H1 (cell line): ENCODE measurements around the gene TFF3. TPM values are rescaled to one million over a fixed set of nuclear protein-coding genes. Genes with fewer than 3 reads are reported as not detected.

ENCODE experiments used
- CTCF ChIA-PET: fragments of 300-600 bp; sonication (Branson Sonifier 250); formaldehyde crosslinking; loops from one replicate; lab custom pipeline; 2021; ENCODE audit not compliant: partially characterized antibody; lab: Charles Lee
- POLR2A ChIA-PET: fragments of 300-600 bp; sonication (Branson Sonifier 250); formaldehyde crosslinking; loops from one replicate; lab custom pipeline; 2021; ENCODE audit warnings: inconsistent platforms; ENCODE audit not compliant: partially characterized antibody; lab: Charles Lee
- DNase-seq, 2 experiments: peaks; one replicate each; pipeline versions ENCODE4 v3.0.0 to v3.0.0-alpha.2; 2010 to 2022; ENCODE audit warnings: low spot score in 2 of 2, low read depth in 1 of 2, mixed read lengths in 1 of 2
- FAIRE-seq: peaks from 2 replicates; lab custom pipeline; 2011; peaks lifted over from hg19 to GRCh38; lab: Jason Lieb, UNC
- H2AFZ ChIP-seq: 2 replicates; pipeline ENCODE4 v1.8.1; 2012; ENCODE audit warnings: low read length, inconsistent platforms
- H2AK5ac ChIP-seq: 2 replicates; pipeline ENCODE4 v1.6.1; 2013; ENCODE audit warnings: low read depth, low read length
- H2BK120ac ChIP-seq: replicated peaks from 2 replicates; pipeline ENCODE3; 2013; ENCODE audit warnings: low read depth, low read length, inconsistent platforms
- H2BK12ac ChIP-seq: 2 replicates; pipeline ENCODE4 v1.6.1; 2013; ENCODE audit warnings: low read depth, low read length
- H2BK15ac ChIP-seq: 2 replicates; pipeline ENCODE4 v1.6.1; 2013; ENCODE audit warnings: low read length
- H2BK20ac ChIP-seq: 2 replicates; pipeline ENCODE4 v1.6.1; 2013; ENCODE audit warnings: low read length
- H2BK5ac ChIP-seq: 2 replicates; pipeline ENCODE4 v1.6.1; 2013; ENCODE audit warnings: low read depth, low read length
- H3K14ac ChIP-seq: 2 replicates; pipeline ENCODE4 v1.6.1; 2013; ENCODE audit warnings: inconsistent platforms; ENCODE audit not compliant: insufficient read length
- H3K18ac ChIP-seq: 2 replicates; pipeline ENCODE4 v1.6.1; 2013; ENCODE audit warnings: low read length; ENCODE audit errors: extremely low read depth
- H3K23ac ChIP-seq: 2 replicates; pipeline ENCODE4 v1.6.1; 2013; ENCODE audit warnings: inconsistent platforms; ENCODE audit not compliant: insufficient read length
- H3K23me2 ChIP-seq: 2 replicates; pipeline ENCODE4 v1.6.1; 2013; ENCODE audit warnings: low read depth, low read length
- H3K27ac ChIP-seq: 2 replicates; pipeline ENCODE4 v1.6.1; 2011; ENCODE audit warnings: low read depth, low read length, inconsistent platforms
- H3K27me3 ChIP-seq, 4 experiments: replicated peaks in 1 of 4; 1 replicate in 1 of 4; 2 replicates in 3 of 4; pipeline versions ENCODE4 v1.6.1 to v1.8.1; 2011 to 2013; ENCODE audit warnings: low read length in 3 of 4, mild to moderate bottlenecking in 3 of 4, inconsistent platforms in 2 of 4, mixed read lengths in 2 of 4, moderate library complexity in 1 of 4; ENCODE audit not compliant: control insufficient read depth in 3 of 4, insufficient read depth in 3 of 4; ENCODE audit errors: extremely low read depth in 1 of 4
- H3K36me3 ChIP-seq, 4 experiments: 2 replicates each; pipeline versions ENCODE4 v1.6.1 to v1.8.1; 2011 to 2013; ENCODE audit warnings: mild to moderate bottlenecking in 4 of 4, low read length in 3 of 4, moderate library complexity in 2 of 4, control low read depth in 1 of 4, inconsistent platforms in 1 of 4; ENCODE audit not compliant: insufficient read depth in 4 of 4, control insufficient read depth in 2 of 4
- H3K4ac ChIP-seq: replicated peaks from 2 replicates; pipeline ENCODE3; 2013; ENCODE audit warnings: low read length, low read depth, mixed read lengths, inconsistent platforms; ENCODE audit not compliant: insufficient read length
- H3K4me1 ChIP-seq, 4 experiments: replicated peaks in 1 of 4; 1 replicate in 1 of 4; 2 replicates in 3 of 4; pipeline versions ENCODE4 v1.6.1 to v1.8.1; 2011 to 2013; ENCODE audit warnings: low read length in 3 of 4, inconsistent platforms in 2 of 4, mixed read lengths in 1 of 4; ENCODE audit not compliant: insufficient read depth in 4 of 4, control insufficient read depth in 3 of 4
- H3K4me2 ChIP-seq, 2 experiments: 2 replicates each; pipeline versions ENCODE4 v1.6.1 to v1.8.1; 2011 to 2013; ENCODE audit warnings: low read depth in 2 of 2, low read length in 2 of 2, control low read depth in 1 of 2, inconsistent platforms in 1 of 2, mild to moderate bottlenecking in 1 of 2; ENCODE audit not compliant: insufficient read depth in 1 of 2
- H3K4me3 ChIP-seq, 4 experiments: fragments of 200-600, 300-600 bp in 1 of 4; sonication (generic), shearing (Covaris generic), sonication (Bioruptor Twin) in 1 of 4; 2 replicates each; pipeline versions ENCODE4 v1.5.1 to v1.8.1; 2011 to 2016; ENCODE audit warnings: low read length in 4 of 4, low read depth in 3 of 4, control low read depth in 2 of 4, inconsistent platforms in 2 of 4, mild to moderate bottlenecking in 2 of 4, mixed read lengths in 1 of 4, moderate library complexity in 1 of 4; ENCODE audit not compliant: insufficient read depth in 2 of 4; ENCODE audit errors: extremely low read depth in 1 of 4
- H3K56ac ChIP-seq: replicated peaks from 2 replicates; pipeline ENCODE3; 2013; ENCODE audit warnings: low read depth, mild to moderate bottlenecking, mixed read lengths, low read length, inconsistent platforms; ENCODE audit not compliant: insufficient read length
- H3K79me1 ChIP-seq: 2 replicates; pipeline ENCODE4 v1.6.1; 2013; ENCODE audit warnings: low read depth, low read length, control low read depth
- H3K79me2 ChIP-seq, 2 experiments: 2 replicates each; pipeline versions ENCODE4 v1.6.1 to v1.8.1; 2012 to 2013; ENCODE audit warnings: low read length in 2 of 2, mild to moderate bottlenecking in 2 of 2, inconsistent platforms in 1 of 2; ENCODE audit not compliant: insufficient read depth in 2 of 2, control insufficient read depth in 1 of 2
- H3K9ac ChIP-seq, 4 experiments: replicated peaks in 1 of 4; 1 replicate in 1 of 4; 2 replicates in 3 of 4; pipeline versions ENCODE4 v1.6.1 to v1.8.1; 2011 to 2013; ENCODE audit warnings: low read depth in 3 of 4, low read length in 3 of 4, control low read depth in 2 of 4, mild to moderate bottlenecking in 2 of 4, moderate library complexity in 2 of 4, inconsistent platforms in 1 of 4; ENCODE audit errors: extremely low read depth in 1 of 4
- H3K9me3 ChIP-seq, 2 experiments: 2 replicates each; pipeline versions ENCODE4 v1.6.1 to v1.8.1; 2012 to 2013; ENCODE audit warnings: mild to moderate bottlenecking in 2 of 2, moderate library complexity in 2 of 2, control low read depth in 1 of 2, inconsistent platforms in 1 of 2, low read depth in 1 of 2, low read length in 1 of 2, mixed read lengths in 1 of 2; ENCODE audit not compliant: insufficient read depth in 2 of 2
- H4K20me1 ChIP-seq, 2 experiments: replicated peaks in 1 of 2; 2 replicates each; pipeline versions ENCODE3 to v1.8.1; 2011 to 2013; ENCODE audit warnings: inconsistent platforms in 2 of 2, low read length in 2 of 2, mild to moderate bottlenecking in 1 of 2; ENCODE audit not compliant: insufficient read depth in 2 of 2, control insufficient read depth in 1 of 2
- H4K5ac ChIP-seq: 2 replicates; pipeline ENCODE4 v1.6.1; 2013; ENCODE audit warnings: low read length, low read depth, mixed read lengths, inconsistent platforms; ENCODE audit not compliant: insufficient read length
- H4K8ac ChIP-seq: 2 replicates; pipeline ENCODE4 v1.8.0; 2013; ENCODE audit warnings: mild to moderate bottlenecking, moderate library complexity, low read length, inconsistent platforms; ENCODE audit not compliant: insufficient read depth; ENCODE audit errors: extremely low read depth
- H4K91ac ChIP-seq: replicated peaks from 2 replicates; pipeline ENCODE3; 2013; ENCODE audit warnings: low read length, mixed read lengths, inconsistent platforms; ENCODE audit not compliant: insufficient read length
- BCL11A ChIP-seq, 2 experiments: IDR thresholded peaks; one replicate each; pipeline ENCODE4 v1.6.1; 2011; ENCODE audit warnings: low read depth in 2 of 2, low read length in 2 of 2, mild to moderate bottlenecking in 2 of 2
- CBX5 ChIP-seq: fragments of 300-800, 300-1000 bp; sonication (generic); IDR thresholded peaks from 2 replicates; pipeline ENCODE4 v1.7.1; 2016; ENCODE audit warnings: antibody characterized with exemption, low read length, low read depth
- CEBPB ChIP-seq: IDR thresholded peaks from 2 replicates; pipeline ENCODE4 v1.6.1; 2012; ENCODE audit warnings: low read depth, low read length
- CTBP2 ChIP-seq: IDR thresholded peaks from 2 replicates; pipeline ENCODE4 v1.7.0; 2011; ENCODE audit warnings: borderline replicate concordance, mild to moderate bottlenecking, moderate library complexity, mixed read lengths, low read length; ENCODE audit not compliant: insufficient read depth, insufficient read length
- GABPA ChIP-seq: IDR thresholded peaks from 2 replicates; pipeline ENCODE4 v1.6.1; 2011; ENCODE audit warnings: mild to moderate bottlenecking, low read length, moderate library complexity, borderline replicate concordance; ENCODE audit not compliant: insufficient read depth
- JUND ChIP-seq: IDR thresholded peaks from 2 replicates; pipeline ENCODE4 v1.6.1; 2011; ENCODE audit warnings: mild to moderate bottlenecking, improper control_type of control experiment, low read length
- KDM5A ChIP-seq: fragments of 200-600 bp; IDR thresholded peaks from 2 replicates; pipeline ENCODE4 v1.7.1; 2012; ENCODE audit warnings: mild to moderate bottlenecking, low read length, inconsistent platforms, mixed read lengths
- SAP30 ChIP-seq: fragments of 300-600 bp; sonication (generic); IDR thresholded peaks from 2 replicates; pipeline ENCODE4 v1.7.1; 2012; ENCODE audit warnings: low read length, moderate library complexity, mild to moderate bottlenecking, inconsistent platforms; ENCODE audit not compliant: insufficient read depth, insufficient replicate concordance
- SP2 ChIP-seq: IDR thresholded peaks from 2 replicates; pipeline ENCODE4 v1.6.1; 2012; ENCODE audit warnings: mild to moderate bottlenecking, low read length, inconsistent platforms
- ZNF274 ChIP-seq: IDR thresholded peaks from 2 replicates; pipeline ENCODE4 v1.7.0; 2012; ENCODE audit warnings: low read length, borderline replicate concordance; ENCODE audit errors: extremely low read depth
- WGBS, 2 experiments: shearing (Covaris generic) in 1 of 2; methylation state at CpG; one replicate each; pipeline versions ENCODE4 v1.1.6 to v1.1.7; 2013 to 2015; ENCODE audit warnings: low lambda C conversion rate in 2 of 2, mixed read lengths in 2 of 2, inconsistent platforms in 1 of 2, low coverage in 1 of 2, missing lambda C conversion rate in 1 of 2; ENCODE audit not compliant: insufficient replicate concordance in 2 of 2, insufficient coverage in 1 of 2, insufficient read length in 1 of 2; ENCODE audit errors: extremely low coverage in 1 of 2, missing lambda C conversion rate in 1 of 2; 5-methylcytosine and 5-hydroxymethylcytosine counted together
- polyA plus RNA-seq, 7 experiments: library from polyadenylated mRNA; depleted of rRNA in 3 of 7; stranded (reverse) in 5 of 7; unstranded in 2 of 7; fragments of >200 nt in 5 of 7; fragments of 200-250 nt in 2 of 7; gene quantifications; 1 replicate in 5 of 7; 2 replicates in 1 of 7; 4 replicates in 1 of 7; pipeline versions ENCODE4 v1.2.1 to v1.2.3, GENCODE V29; 2011 to 2013; ENCODE audit warnings: missing spikeins in 2 of 7, mixed read lengths in 2 of 7
- total RNA-seq: library from RNA; stranded (reverse); fragmentation: NEBNext Ultra II Directional; extraction: Animal tissue kit (Norgen Biotek cat#: 25700); gene quantifications from 2 replicates; pipeline ENCODE4 v1.2.1, GENCODE V29; 2021
- TF ChIP-seq, protein P1 (sequence below): IDR thresholded peaks from 2 replicates; pipeline ENCODE4 v1.6.1; 2012; ENCODE audit warnings: inconsistent platforms

The TFF3 gene
- total and polyA plus RNA-seq, 2 of the 8 experiments (the other 6 are each of a cell fraction or from before 2014, with no cell fraction given): 1.7 to 6.7 TPM

DNA sequence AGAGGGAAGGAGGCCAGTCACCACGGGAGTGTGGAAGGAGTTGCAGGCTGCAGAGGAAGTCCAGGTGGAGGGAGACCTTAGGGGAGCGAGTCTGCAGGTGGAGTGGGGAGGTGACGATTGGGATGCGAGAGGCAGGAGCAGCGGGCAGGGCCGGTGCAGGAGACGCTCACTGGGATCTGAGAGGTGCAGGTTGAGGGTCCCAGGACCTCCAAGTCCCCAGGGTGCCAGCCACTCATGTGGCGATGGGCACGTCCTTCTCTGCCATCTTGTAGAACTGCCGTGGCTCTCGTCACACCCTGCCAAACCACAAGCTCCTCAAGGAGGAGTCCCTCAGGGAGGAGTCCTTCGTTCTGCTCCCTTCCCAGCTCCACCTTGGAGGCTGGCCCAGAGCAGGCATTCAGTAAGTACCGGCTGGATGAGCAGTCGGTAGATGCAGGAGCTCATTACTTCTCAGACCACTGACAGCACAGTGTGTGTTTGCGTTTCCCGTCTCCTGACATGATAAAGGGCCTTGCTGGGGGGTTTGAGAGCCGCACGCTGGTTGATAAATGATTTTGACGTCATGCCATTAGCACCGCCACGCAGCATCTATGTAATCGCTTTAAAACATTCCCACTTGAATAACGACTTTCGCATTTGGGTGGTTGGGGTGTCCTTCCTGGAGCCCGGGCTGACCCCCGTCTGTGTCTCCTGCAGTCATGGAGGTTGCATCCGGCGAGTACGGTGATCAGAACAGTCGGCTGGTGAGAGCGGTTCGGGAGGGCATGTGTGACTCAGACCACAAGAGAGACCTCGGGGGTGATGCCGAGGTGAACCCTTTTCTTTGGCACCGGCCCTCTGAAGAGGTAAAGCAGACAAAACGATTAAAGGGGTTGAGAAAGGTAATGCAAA, 27.8 kb downstream of the TFF3 start:
- Histone ChIP-seq H3K79me2 (no peaks in the 10 kb centered on the region), H4K8ac (no peak overlapping the region; the same call in 1 of the 2 replicates), H3K27ac (no peak overlapping the region), H2AFZ (no peak overlapping the region), H2BK15ac (no peak overlapping the region), H2BK12ac (no peak overlapping the region), H4K20me1 (peaks cover 0 to 1% of the 10 kb centered on the region in 2 experiments), H2BK120ac (no peak overlapping the region), H3K9ac (no peak overlapping the region), H3K27me3 (no peaks in the 10 kb centered on the region; a peak in 1 of 7 replicates), H3K4me1 (no peaks in the 10 kb centered on the region; a peak in 1 of 7 replicates), H3K9me3 (peaks cover 0 to 5% of the 10 kb centered on the region in 2 experiments; a peak in 2 of 4 replicates), H4K91ac (no peak overlapping the region), H3K56ac (no peak overlapping the region), H3K4ac (peak overlapping the region; percentile 79), H3K23me2 (peaks cover 2% of the 10 kb centered on the region; the same call in 1 of the 2 replicates), H3K4me2 (no peak overlapping the region), H2BK5ac (no peak overlapping the region), H2BK20ac (no peak overlapping the region), H4K5ac (no peak overlapping the region), H3K79me1 (no peaks in the 10 kb centered on the region; the same call in 1 of the 2 replicates), H3K4me3 (no peak overlapping the region), H3K36me3 (no peaks in the 10 kb centered on the region; a peak in 1 of 8 replicates), H3K23ac (no peak overlapping the region), H3K14ac (no peak overlapping the region), H2AK5ac (no peak overlapping the region; the same call in 1 of the 2 replicates), H3K18ac (no peak overlapping the region)
- 92% methylated on average over 30 of the region's 36 CpGs; no CpG with 5 or more reads in 1 of the 2 experiments for WGBS, 2 experiments
- DNase-seq: no peak
- no peak for FAIRE-seq
- ChIA-PET CTCF (no interaction called here), POLR2A (interaction anchor here (0.7 to 1.6 kb wide), 2 partner anchors 9 to 19 kb away, joined by 3 to 4 read pairs; no protein-coding TSS in a partner anchor)
- TF ChIP-seq, protein P1, sequence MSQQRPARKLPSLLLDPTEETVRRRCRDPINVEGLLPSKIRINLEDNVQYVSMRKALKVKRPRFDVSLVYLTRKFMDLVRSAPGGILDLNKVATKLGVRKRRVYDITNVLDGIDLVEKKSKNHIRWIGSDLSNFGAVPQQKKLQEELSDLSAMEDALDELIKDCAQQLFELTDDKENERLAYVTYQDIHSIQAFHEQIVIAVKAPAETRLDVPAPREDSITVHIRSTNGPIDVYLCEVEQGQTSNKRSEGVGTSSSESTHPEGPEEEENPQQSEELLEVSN: no peak
- TF ChIP-seq CTBP2 (no peak), BCL11A (IDR thresholded peaks at IDR 0.05; ENCODE audit: low read depth in 2 of 2, low read length in 2 of 2) (no peak), CEBPB (no peak), SP2 (no peak), JUND (no peak), KDM5A (no peak), GABPA (no peak), CBX5 (no peak), ZNF274 (no peak), SAP30 (no peak)
